ENCODE results near the gene GLI3.

The GLI3 gene

GRCh38 chr7:42055171-42055570 is 181.8 kb downstream of the GLI3 start:
- DNase-seq (ENCODE audit: extremely low read depth, insufficient read length): no peak

GRCh38 chr7:42053834-42054233 is 183.2 kb downstream of the GLI3 start:
- no peak overlapping the region for H3K4me3 ChIP-seq (replicated peaks; ENCODE audit: low read depth, low read length)
- no peak for TF ChIP-seq CTCF (IDR thresholded peaks at IDR 0.05; ENCODE audit: insufficient read depth, low read length, poor library complexity, severe bottlenecking)
- H3K36me3 ChIP-seq (ENCODE audit: control insufficient read depth, insufficient read depth, low read length): no peaks in the 10 kb centered on the region
- no peaks in the 10 kb centered on the region for H3K27me3 ChIP-seq (replicated peaks; ENCODE audit: control insufficient read depth, insufficient read depth, low read length)
- DNase-seq (ENCODE audit: extremely low read depth, insufficient read length): no peak

More at GRCh38 chr7:42055171-42055570, 181.8 kb downstream of the GLI3 start:
- H3K36me3 ChIP-seq (ENCODE audit: control insufficient read depth, insufficient read depth, low read length): no peaks in the 10 kb centered on the region
- TF ChIP-seq CTCF (IDR thresholded peaks at IDR 0.05; ENCODE audit: insufficient read depth, low read length, poor library complexity, severe bottlenecking): no peak
- H3K4me3 ChIP-seq (replicated peaks; ENCODE audit: low read depth, low read length): no peak overlapping the region
- H3K27me3 ChIP-seq (replicated peaks; ENCODE audit: control insufficient read depth, insufficient read depth, low read length): no peaks in the 10 kb centered on the region

GRCh38 chr7:42049761-42050160 is 187.2 kb downstream of the GLI3 start:
- DNase-seq (ENCODE audit: extremely low read depth, insufficient read length): no peak
- H3K27me3 ChIP-seq (replicated peaks; ENCODE audit: control insufficient read depth, insufficient read depth, low read length): no peaks in the 10 kb centered on the region; the same call in 1 of the 2 replicates
- H3K4me3 ChIP-seq (replicated peaks; ENCODE audit: low read depth, low read length): no peak overlapping the region
- no peak for TF ChIP-seq CTCF (IDR thresholded peaks at IDR 0.05; ENCODE audit: insufficient read depth, low read length, poor library complexity, severe bottlenecking)
- H3K36me3 ChIP-seq (ENCODE audit: control insufficient read depth, insufficient read depth, low read length): no peaks in the 10 kb centered on the region

- Histone ChIP-seq H3K4me3 (replicated peaks; ENCODE audit: low read depth, low read length) (no peak overlapping the region), H3K36me3 (ENCODE audit: control insufficient read depth, insufficient read depth, low read length) (no peaks in the 10 kb centered on the region), H3K27me3 (replicated peaks; ENCODE audit: control insufficient read depth, insufficient read depth, low read length) (no peaks in the 10 kb centered on the region; the same call in 1 of the 2 replicates)
- no peak for TF ChIP-seq CTCF (IDR thresholded peaks at IDR 0.05; ENCODE audit: insufficient read depth, low read length, poor library complexity, severe bottlenecking)
- DNase-seq (ENCODE audit: extremely low read depth, insufficient read length): no peak
Measured at GRCh38 chr7:42046483-42046882, 190.5 kb downstream of the GLI3 start.

- Histone ChIP-seq H3K36me3 (ENCODE audit: control insufficient read depth, insufficient read depth, low read length) (no peaks in the 10 kb centered on the region), H3K27me3 (replicated peaks; ENCODE audit: control insufficient read depth, insufficient read depth, low read length) (no peaks in the 10 kb centered on the region; the same call in 1 of the 2 replicates), H3K4me3 (replicated peaks; ENCODE audit: low read depth, low read length) (no peak overlapping the region)
- no peak for TF ChIP-seq CTCF (IDR thresholded peaks at IDR 0.05; ENCODE audit: insufficient read depth, low read length, poor library complexity, severe bottlenecking)
- no peak for DNase-seq (ENCODE audit: extremely low read depth, insufficient read length)
Measured at GRCh38 chr7:42045961-42046360, 191.0 kb downstream of the GLI3 start.

GRCh38 chr7:42039921-42040320 is 197.1 kb downstream of the GLI3 start:
- Histone ChIP-seq H3K27me3 (replicated peaks; ENCODE audit: control insufficient read depth, insufficient read depth, low read length) (no peaks in the 10 kb centered on the region; the same call in 1 of the 2 replicates), H3K4me3 (replicated peaks; ENCODE audit: low read depth, low read length) (no peak overlapping the region), H3K36me3 (ENCODE audit: control insufficient read depth, insufficient read depth, low read length) (no peaks in the 10 kb centered on the region)
- no peak for TF ChIP-seq CTCF (IDR thresholded peaks at IDR 0.05; ENCODE audit: insufficient read depth, low read length, poor library complexity, severe bottlenecking)
- no peak for DNase-seq (ENCODE audit: extremely low read depth, insufficient read length)

Data from GM06990 (cell line).